Activated CD4-positive, alpha-beta T cell treated with anti-CD3 and anti-CD28 coated beads for 24 hours (primary cell): ENCODE measurements around the gene CPED1.

Source experiments
- DNase-seq, 2 donors: peaks; one replicate each; pipeline ENCODE4 v3.0.0-alpha.2; 2020; ENCODE audit warnings: low read depth in 2 of 2

CPED1 gene

DNA sequence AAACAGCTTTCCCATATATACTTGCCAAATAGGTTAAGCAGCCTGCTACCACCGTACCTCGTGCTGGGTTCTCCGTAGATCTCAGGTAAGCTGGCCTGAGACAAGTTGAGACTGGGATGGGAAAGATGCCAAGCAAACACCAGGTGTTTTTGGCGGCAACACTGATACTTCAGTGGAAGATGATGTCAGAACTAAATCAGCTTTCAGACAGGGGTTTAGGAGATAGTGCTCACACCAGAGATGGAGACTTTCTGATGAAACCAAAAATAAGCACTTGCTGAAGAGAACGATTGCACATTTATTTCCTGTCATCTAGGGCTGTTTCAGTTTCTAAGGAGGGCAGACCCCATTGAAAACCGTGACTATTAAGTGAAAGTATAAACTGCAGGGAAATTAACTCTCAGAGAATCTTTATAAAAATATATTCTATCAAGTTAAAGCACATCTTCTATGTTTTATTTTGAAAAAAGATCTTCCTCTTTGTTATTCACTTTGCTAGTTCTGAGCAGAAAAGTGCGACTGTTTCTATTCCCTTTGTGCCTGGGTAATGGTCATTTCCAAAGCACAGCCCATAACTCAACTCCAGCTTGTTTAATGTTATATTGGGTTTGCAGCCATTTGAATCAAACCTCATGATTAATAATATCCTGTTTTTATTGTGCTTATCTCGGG, 149.9 kb downstream of the CPED1 start:
- no peak for DNase-seq

DNA sequence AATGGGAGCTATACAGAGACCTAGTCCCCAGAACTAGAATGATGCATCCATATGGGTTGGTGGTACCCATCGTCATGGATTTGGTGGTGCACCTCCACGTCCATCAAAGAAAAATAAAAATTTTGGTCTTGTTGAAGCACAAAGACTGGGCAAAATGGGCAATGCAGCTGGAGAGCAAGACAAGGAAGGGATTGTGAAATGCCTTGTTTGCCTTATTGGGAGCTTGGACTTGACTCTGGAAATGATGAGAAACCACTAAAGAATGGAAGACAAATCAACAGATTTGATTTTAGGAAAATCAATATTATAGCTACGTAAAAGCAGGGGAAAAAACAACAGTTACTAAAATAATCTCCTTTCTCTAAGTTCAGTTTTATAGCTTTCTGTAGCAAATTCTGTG, 150.9 kb downstream of the CPED1 start:
- no peak for DNase-seq

DNA sequence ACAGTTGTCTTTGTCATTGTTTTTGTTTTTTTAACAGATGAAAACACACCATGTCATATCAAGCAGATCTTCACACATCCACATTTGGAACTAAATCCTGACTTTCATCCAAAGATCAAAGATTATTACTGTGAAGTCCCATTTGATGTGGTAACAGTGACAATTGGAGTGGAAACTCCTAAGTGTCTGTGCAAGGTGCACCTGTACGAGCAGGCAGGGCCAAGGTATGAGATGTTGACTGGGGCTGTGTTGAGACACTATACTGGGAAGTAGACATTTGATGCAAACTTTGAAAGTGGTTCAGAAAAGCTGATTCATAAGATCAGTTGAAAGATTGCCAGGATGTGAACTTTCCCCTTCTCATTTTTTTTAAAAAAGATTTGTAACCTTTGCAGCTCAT, 152.3 kb downstream of the CPED1 start:
- no peak for DNase-seq

DNA sequence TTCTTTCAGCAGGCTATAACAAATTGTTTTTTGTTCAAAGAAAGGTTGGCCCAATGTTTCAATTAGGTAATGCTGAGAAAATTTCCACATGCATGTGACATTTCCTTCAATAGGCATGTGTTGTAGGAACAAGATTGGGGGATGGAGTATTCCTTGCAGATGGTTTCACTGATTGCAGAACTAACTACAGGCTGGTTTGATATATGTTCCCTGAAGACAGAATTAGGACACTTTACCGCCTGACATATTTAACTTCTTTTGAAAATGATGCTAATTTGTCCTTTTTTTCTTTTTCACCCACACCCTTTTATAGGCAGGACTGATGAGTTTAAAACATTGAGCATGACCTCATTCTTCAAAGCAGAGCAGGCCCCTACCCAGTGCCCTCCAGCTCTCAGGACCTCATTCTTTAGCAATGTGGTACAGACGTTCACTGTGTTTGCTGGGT, 163.3 kb downstream of the CPED1 start:
- no peak for DNase-seq

DNA sequence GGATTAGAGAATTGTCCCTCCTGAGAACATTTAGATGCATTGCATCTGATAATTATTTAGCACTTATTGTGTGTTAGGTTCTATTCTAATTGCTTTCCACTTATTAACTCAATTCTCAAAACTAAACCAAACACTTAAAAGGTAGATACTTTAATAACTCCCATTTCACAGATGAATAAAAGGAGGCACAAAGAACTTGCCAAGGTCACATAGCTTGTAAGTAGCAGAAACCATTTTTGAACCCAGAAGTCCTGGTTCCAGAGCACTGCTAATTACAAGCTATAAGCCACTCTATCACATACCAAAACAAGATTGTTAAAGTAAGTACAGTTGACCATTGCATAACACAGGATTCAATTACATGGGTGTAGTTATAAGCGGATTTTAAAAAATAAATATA, 164.9 kb downstream of the CPED1 start:
- DNase-seq: no peak

DNA sequence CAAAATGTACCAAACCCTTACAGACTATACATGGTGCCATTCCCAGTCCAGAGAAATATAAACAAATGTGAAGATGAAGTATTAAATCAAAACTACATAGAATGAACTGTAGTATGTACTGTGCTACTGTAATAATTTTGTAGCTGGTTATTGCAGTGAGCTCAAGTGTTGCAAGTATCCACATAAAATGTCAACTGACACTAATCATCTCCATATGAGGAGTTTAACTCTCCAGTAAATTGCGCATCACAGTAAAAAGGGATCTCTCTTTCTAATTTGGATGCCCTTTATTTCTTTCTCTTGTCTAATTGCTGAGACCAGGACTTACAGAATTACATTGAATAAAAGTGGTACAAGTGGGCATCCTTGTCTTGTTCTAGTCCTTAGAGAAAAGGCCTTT, 165.5 kb downstream of the CPED1 start:
- no peak for DNase-seq

DNA sequence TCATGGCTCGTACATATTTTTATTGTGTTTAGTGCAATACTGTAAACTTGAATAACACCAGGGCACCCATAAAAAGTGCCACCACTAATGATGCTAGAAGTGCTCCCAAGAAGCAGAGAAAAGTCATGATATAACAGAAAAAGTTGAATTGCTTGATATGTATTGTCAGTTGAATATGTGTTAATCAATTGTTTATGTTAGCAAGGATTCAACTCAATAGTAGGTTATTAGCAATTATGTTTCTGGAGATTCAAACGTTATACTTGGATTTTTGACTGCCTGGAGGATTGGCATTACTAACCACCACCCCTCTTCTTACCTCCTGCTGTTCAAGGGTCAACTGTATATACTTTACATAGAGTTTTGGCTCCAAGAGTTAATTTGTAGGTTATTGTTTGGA, 168.3 kb downstream of the CPED1 start:
- DNase-seq: no peak

DNA sequence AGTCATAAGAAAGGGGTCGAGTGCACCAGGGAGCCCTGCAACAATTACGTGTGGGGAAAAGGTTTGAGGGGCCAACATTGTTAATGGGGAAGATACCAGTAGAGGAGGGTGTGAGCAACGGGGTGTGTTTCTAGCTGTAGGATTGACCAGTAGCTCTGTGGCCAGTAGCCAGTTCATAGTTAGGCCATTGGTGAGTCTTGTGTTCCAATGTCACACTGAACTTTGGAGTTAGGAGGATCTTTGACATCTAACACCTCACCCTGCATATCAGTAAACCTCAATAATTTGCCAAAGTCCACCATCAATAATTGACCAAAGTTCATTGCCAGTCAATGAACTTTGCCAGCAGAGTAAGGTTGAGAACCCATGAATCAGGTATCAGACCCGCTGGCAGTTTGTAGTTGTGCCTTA, 168.8 kb downstream of the CPED1 start:
- DNase-seq: no peak

DNA sequence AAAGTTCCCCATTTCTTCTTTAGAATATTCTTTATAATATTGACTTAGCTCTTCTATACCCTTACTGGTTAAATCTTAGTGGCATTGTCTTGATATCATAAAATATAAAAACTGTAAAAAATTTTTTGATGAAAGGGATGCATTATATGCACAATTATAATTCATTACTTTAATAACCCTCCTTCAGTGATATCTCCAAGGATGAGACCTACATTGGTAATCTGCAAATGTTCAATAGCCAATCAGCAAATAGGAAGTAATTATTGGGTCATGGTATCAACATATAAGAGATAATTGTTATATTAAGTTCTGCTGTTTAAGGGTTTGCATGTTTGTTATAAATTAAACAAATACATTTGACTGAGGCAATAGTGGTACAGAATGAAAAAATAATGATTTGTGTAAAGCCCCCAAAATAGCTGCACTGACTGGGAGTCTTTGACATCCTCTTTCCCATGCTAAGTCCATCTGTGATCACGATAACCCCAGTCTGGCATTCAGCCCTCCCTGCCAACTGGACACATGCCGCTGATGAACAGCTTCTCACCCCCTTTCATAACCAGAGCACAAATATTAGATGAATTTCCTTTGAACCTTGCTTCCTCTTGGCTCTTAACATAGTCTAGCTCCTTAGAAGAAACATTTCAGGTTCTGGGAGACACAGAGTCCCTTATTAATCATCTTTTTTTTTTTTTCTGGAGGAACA, 169.5 kb downstream of the CPED1 start:
- no peak for DNase-seq

DNA sequence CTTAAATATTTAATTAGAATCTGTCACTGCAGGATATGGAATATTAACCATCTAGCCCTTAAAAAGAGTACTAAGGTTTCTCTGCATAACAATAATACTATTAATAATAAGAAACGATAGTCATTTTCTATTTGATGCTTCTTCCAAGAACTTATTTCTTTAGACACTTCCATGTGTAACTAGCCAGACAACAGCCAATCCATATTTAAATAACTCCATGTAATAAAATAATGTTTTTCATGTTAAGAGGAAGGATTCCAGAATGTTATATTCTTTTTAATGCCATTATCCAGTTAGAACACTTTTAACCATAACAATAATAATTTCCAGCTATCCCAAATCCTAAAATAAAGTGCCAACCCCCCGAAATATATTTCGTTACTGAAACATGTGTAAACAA, 170.2 kb downstream of the CPED1 start:
- no peak for DNase-seq

DNA sequence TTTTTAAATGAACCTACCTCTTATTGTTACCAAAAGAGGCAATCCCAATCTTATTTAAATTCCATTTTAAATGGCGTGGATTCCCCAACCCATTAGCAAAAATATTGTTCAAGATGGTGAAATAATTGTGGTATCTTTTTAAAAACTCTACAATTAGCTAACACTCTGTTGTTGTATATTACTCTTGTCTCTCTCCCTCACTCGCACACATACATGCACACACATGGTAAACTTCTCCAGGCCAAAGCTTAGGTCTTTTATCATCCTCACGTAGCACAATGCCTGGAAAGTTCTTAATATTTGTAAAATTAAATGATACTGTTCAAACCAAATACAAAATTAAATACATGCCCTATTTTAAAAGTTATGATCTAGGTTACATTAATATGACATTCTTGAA, 171.0 kb downstream of the CPED1 start:
- DNase-seq: no peak

DNA sequence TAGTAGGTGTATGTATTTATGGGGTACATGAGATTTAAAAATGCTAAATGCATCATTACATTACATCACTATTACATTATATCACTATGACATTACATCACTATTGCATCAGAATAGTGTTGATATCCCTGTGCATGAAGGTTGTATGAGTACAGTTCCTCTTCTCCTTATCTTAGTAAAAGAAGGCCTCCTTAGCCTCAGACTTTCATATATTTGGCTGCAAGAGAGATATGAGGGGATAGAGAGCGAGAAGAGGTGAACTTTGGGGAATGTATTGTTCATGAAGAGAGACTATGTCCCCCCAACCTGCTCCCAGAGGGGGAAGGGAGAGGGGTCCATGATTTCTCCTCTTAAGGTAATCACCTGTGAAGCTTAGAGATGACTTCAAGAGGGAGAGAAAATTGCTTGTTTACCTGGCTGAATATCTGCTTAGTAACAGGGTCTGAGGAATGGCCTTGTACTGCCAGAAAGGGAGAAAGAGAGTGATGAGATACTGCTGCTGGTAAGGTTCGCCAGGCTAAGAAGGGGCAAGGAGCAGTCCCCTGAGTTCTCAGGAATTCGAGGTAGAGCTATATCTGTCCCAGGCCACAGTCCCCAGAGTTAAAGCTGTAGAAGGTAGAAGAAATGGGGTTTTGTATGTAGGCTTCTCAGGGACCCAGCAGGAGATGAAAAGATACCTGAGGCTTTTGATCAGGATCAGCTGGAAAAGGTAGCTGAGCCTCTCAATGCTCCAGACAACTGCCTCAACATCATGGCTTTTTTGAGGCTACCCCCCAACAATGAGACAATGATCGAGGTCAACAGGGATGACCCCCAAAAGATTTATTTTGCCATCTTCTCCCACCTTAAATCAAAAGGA, 171.9 kb downstream of the CPED1 start:
- DNase-seq: no peak

DNA sequence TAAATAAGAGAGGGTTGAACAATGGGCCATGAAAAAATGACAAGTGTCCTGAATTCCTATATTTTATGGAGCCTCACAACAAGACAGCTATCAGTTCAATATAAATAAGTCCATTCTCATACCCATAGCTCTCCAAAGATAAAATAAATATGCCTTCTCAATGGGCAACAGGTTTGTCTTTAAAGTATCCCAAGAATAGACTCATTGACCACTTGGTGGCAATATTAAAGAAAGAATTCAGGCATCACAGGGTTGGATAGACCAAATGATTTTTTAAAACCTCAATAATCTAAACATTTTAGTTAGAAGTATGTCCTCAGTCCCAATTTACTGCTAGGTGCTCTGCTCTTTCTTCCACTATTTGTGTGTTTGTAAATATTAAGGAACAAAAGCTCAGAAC, 175.2 kb downstream of the CPED1 start:
- DNase-seq: no peak

DNA sequence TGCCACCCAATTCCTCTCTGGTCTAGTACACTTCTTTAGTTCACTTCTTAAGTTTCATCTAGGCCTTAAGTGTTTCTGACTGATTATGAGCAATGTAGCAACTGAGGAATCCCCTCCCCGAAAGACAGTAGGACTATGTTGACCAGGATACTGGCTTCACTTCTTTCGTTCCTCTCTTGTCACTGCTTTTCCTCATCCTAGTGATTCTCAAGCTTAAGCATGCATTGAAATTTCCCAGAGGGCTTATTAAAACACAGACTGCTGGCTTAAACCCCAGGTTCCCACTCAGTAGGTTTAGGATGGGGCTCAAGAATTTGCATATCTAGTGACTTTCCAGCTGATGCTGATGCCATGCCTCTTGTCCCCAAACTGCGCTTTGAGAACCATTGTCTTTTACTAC, 175.7 kb downstream of the CPED1 start:
- DNase-seq: no peak

DNA sequence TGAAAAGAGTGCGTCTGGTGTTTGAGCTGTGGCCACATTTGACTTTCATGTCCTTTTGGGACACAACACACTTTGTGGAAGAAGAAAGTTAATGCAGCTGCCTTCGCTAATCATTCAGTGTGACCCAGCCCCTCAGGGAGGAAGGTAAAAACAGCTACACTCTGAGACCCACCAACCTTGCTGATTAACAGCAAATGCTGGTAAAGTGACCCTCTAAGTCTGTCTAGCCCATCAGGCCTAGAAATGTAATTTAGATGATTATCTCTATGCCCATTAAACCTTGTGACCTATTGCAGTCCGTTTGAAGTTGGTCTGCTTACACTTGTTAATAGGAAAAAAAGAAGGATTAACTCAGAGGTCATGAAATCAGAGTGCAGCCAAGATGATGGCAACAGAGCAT, 178.4 kb downstream of the CPED1 start:
- no peak for DNase-seq

DNA sequence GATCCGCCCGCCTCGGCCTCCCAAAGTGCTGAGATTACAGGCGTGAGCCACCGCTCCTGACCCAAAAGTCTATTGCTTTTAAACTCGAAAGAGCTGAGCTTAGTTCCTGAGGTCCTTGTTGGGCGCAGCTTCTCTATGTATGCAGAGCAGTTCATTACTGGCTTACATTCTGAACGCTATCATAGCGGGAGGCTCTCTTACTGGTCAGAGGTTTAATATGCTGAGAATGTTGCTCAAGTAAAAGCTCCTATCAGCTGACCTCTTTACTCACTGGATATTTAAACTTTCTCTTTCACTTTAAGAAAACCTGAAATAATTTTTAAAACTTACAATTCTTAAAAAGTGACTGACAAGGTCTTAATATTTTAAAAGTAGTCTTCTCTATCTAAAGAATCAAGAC, 179.5 kb downstream of the CPED1 start:
- no peak for DNase-seq

DNA sequence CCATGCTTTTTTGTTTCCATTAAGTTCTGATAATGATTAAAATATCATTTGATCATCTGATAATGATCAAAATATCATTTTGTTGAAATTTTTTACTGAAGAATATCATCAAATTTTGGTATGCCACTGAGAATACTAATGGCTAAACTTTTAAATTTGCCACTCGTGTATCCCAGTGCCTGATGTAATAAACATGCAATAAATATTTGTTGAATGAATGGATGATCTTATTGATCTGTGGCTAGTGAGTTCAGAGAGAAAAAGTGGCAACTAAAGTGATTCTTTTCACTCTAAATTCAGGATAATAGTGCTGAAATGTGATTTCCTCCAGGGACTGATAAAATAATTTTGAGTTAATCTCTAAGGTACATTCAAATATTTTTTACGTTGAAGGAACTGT, 181.0 kb downstream of the CPED1 start:
- no peak for DNase-seq

DNA sequence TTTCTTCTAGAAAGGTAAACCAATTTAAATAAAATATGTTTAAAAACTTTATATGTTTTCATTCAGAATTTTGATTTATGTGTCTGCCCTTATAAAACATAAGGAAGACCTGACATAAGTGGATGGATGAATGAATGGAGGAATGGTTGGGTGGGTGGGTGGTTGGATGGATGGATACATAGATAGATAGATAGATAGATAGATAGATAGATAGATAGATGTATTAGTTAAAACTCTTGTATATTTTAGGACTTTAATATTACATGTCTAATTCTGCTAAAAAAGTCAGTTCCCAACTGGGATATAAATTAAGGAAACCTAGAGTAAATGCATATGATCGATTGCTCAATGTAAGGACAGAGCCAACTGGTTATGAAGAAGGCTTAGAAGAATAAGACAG, 184.0 kb downstream of the CPED1 start:
- DNase-seq: no peak

DNA sequence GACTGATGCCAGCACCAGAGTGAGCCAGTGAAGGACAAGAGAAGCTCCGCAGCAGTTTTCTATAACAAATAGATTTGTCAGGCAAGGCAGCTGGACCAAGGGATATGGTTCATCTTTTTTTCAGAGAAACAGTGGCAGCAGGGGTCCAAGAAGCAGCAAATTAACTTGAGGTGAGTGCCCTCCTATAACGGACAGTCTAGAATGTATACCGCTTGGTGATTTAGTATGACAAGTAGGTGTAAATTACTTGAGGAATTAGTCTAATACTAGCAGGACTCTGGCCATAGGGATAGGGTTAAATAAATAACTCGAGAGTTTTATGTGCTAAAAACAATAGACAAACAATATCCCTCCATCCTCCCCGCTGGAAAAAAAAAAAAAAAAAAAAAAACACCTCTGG, 187.3 kb downstream of the CPED1 start:
- DNase-seq: no peak

DNA sequence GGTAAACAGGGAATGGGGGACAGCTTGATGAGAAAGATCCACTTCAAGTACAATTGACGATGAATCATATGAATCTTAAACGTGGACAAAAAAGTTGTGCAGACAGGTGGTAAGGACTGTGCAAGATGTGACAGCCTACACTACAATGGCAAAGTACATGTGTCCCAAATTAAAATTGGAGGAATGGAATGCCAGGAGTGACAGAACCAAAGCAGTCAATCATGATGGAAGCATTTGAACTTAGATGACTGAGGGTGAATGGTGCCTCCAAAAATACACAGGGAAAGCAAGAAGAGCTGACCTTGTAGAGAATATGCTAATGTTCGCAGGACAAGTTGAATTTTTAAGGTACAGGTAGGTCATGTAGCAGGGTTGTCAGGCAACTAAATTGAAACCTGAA, 189.9 kb downstream of the CPED1 start:
- DNase-seq: no peak

DNA sequence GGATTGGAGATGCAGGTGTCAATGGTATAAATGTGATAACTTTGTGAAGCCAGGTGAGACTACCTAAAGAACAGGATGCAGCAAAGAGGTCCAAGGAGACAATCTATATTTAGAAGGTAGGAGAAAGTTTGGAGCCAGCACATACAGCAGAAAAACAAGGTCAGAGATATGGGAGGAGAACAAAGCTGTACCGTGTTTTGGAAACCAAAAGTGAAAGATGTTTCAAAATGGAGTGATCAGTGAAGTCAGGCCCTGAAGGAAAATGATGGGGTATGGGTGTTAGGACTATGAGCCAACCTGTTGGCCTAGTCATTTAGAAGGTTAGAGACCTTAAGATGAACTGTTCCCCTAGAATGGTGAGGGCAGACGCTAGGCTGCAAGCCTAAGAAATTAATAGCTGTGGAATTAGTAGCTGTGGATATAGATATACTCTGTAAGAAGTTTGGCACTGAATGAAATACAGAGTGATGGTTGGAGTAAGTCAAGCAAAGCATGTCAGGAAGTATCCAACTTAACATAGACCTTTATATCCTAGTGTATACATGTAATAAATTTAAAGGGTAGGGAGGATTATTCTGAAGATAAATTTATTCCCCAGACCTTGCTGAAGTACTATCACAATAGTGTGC, 190.5 kb downstream of the CPED1 start:
- no peak for DNase-seq

DNA sequence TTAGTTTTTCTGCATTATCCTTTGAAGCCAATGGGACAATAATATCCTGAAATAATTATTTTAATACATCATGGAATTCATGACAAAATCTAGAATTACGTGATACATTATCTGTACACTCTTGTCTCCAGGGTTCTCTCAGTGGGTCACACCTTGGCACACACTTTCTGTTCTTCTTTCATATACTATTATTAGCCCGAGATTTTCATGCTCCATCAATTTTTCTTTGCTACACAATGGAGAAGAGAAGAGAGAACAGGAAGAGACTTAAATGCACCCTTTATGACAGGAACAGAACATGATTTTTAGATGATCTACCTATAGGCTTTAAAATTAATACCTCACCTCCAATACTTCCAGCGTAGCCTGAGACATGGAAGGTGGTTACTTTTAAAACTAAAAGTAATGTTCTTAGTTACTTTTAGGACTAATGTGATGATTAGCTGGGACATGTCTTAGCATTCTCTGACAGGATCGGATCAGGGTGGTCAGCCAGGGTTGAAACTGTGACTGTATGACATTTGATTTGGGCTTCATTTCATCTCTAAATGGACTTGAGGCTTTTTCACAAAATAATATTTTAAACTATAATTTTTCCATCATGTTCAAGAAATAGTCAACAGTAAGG, 192.0 kb downstream of the CPED1 start:
- DNase-seq: no peak
